Activated CD8-positive, alpha-beta memory T cell treated with anti-CD3 and anti-CD28 coated beads for 1 hour (primary cell): ENCODE measurements around the gene C12orf57.

Experiments
- DNase-seq, 2 donors: peaks; one replicate each; pipeline ENCODE4 v3.0.0-alpha.2; 2020; ENCODE audit warnings: low read depth in 1 of 2; ENCODE audit errors: extremely low read depth in 1 of 2

C12orf57 gene

DNA sequence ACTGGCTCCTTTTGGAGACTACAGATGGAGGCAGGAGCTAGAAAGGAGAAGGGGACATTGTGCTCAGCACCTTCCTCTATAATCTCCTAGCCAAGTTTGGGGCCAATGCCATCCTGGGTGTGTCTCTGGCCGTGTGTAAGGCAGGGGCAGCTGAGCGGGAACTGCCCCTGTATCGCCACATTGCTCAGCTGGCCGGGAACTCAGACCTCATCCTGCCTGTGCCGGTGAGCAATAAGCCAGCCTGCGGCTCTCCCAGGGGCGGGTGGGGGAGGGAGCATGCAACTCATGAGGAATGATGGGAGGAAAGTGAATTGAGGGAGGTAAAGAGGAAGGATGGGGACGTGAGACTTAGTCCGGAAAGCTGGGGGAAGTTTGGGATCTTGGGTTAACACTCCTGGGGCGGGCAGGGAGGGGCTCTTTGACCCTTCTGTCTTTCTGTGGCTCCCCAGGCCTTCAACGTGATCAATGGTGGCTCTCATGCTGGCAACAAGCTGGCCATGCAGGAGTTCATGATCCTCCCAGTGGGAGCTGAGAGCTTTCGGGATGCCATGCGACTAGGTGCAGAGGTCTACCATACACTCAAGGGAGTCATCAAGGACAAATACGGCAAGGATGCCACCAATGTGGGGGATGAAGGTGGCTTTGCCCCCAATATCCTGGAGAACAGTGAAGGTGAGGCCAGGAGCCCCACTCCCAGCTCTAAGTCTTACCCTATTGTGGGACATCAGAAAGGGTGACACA, 26.2 kb upstream of the C12orf57 start:
- DNase-seq = no peak

DNA sequence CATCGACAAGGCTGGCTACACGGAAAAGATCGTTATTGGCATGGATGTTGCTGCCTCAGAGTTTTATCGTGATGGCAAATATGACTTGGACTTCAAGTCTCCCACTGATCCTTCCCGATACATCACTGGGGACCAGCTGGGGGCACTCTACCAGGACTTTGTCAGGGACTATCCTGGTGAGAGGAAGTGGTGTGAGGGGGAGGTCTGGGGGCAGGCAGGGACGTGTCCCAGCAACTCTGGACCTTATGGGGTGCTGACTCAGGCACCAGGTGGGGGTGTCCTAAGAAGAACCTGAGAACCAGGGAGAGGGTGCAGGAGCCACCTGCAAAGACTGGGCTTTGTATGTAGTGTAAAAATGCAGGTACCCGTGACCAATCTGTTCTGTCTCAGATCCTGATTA, 24.2 kb upstream of the C12orf57 start:
- no peak for DNase-seq

- DNase-seq = no peak
Measured at GRCh38 chr12:6921539-6921938, 22.3 kb upstream of the C12orf57 start.

- DNase-seq = no peak
Measured at GRCh38 chr12:6921996-6922946, 21.6 kb upstream of the C12orf57 start.

- DNase-seq = no peak
Measured at GRCh38 chr12:6923003-6923732, 20.7 kb upstream of the C12orf57 start.

GRCh38 chr12:6923851-6924250, 20.0 kb upstream of the C12orf57 start:
- no peak for DNase-seq

GRCh38 chr12:6925239-6925539, 18.6 kb upstream of the C12orf57 start:
- DNase-seq = no peak

- no peak for DNase-seq
Measured at GRCh38 chr12:6925540-6926279, 18.1 kb upstream of the C12orf57 start.

DNA sequence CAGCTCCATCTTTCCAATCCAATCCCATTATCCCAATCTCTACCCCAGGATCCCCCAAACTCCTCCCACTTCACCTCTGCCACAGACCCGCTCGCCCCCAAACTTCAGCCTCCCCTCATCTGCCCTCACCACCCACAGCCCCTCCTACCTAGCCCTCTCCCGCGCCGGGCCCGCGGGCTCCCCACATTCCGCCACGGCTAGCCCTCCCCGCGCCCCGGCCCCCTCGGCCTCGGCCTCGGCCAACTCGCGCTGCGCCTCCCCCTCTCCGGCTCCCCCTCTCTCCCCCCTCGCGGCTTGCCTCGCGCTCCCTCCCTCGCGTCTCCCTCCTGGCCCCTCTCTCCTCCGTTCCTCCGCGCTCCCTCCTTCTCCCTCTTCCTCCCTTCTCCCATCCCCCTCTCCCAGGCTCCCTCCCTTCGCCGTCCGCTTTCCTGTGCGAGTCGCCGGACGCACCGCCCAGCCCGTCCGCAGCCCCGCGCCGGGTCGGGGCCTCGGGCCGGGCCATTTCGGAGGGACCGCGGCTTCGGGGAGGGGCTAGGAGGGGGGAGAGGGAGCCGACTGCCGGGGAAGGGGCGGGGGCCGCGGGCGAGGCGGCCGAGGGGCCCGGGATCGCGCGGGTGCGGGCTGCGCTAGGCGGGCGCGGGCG, 16.3 kb upstream of the C12orf57 start, which contains the start of gene ATN1:
ATN1 (plus strand) TSS at position 581 of the 643 bp plus-strand sequence. CDS start 6,043 bp downstream, outside the sequence.
- peak in 1 of 2 donors; percentile 28 for DNase-seq

DNA sequence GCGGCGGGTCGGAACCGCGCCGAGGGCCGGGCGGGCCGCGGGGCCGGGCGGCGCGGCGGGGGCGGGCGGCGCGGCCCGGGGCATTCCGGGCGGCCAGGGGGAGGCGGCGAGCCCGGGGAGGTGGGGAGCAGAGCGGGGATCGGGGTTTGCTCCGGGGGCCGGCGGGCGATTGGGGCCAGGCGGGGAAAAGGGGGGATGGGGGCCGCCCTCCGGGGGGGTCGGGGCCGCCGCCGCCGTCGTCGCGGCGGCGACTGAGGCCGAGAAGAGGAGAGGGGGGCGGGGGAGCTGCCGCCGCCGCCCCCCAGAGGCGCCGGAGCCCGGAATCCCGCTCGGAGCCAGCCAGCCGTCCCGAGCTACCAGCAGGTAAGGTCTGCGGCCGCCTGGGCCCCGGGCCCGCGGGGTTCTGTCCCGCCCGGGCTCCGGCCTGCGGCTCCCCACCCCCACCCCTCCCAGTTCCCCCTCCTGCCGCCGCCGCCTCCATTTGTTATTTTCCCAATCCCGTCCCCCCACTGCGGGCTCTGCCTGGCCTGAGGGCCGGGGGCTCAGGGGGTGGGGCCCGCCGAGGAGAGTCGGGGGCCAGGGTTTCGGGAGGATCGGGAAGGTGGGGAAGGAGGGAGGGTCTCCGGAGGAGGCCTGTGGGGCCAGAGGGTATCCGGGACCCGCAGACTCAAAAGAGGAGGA, 15.7 kb upstream of the C12orf57 start:
- DNase-seq = no peak

DNA sequence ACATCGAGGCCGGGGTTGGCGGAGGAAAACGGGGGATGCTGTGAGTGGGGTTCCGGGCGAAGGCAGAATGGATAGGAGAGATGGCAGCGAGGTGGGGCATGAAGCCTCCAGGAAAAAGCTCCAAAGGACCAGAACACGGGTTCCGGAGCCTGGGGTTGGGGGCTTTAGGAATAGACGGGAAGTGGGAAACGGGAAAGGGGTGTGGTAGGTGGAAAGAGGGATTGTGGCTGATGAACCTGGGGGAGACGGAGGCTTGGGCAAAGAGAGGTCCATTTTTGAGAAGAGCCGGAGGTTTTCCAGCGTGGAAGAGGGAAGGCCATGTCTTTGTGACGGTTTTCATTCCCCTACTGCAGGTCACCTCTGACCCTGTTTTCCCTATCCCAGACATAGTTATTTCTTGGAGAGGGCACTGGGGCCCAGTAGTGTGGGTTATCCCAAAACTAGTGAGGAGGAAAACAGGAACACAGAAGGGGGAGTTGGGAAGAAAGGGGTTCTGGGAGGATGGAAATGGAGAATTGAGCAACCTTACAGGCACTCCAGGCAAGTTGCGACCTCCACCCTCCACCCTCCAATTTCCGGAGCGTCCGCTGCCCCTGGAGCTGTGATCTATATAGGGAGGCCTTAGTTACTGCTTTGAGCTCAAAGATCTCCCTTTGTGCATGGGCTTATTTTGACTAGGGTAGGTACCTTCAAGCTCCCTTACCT, 15.0 kb upstream of the C12orf57 start:
- no peak for DNase-seq

GRCh38 chr12:6929466-6930452, 14.1 kb upstream of the C12orf57 start:
- DNase-seq = no peak

GRCh38 chr12:6932766-6933165, 11.1 kb upstream of the C12orf57 start:
- DNase-seq = no peak

DNA sequence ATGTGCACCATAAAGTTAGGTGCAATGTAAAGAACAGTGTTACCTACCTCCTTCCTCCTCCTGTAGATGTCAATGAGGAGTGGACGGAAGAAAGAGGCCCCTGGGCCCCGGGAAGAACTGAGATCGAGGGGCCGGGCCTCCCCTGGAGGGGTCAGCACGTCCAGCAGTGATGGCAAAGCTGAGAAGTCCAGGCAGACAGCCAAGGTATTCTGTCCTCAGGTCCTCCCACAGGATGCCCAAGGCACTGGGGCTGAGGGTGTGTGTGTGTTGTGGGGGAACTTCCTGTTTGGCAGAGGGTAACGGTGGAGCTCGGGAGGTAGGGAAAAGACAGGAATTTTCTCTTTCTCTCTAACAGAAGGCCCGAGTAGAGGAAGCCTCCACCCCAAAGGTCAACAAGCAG, 9.7 kb upstream of the C12orf57 start:
- DNase-seq = no peak

- DNase-seq = no peak
Measured at GRCh38 chr12:6935371-6936193, 8.2 kb upstream of the C12orf57 start.

DNA sequence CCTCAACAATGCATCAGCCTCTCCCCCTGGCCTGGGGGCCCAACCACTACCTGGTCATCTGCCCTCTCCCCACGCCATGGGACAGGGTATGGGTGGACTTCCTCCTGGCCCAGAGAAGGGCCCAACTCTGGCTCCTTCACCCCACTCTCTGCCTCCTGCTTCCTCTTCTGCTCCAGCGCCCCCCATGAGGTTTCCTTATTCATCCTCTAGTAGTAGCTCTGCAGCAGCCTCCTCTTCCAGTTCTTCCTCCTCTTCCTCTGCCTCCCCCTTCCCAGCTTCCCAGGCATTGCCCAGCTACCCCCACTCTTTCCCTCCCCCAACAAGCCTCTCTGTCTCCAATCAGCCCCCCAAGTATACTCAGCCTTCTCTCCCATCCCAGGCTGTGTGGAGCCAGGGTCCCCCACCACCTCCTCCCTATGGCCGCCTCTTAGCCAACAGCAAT, 7.6 kb upstream of the C12orf57 start:
- DNase-seq = no peak
